HG03521 (cell line): Measurements from ENCODE around the gene USP38.
"Not testable (repeated sequence)": the region's sequence is repeated elsewhere in the genome, so short reads cannot be mapped to it uniquely, and the experiment has no call there.

Experiments used
- ATAC-seq: cut with Tn5 transposase; IDR thresholded peaks from one replicate; pipeline ENCODE4 v1.9.1; 2021; ENCODE audit warnings: mild to moderate bottlenecking, moderate library complexity; ENCODE audit not compliant: unreplicated experiment

The USP38 gene

GRCh38 chr4:143184503-143185252 is at the start of gene USP38:
Gene USP38, plus strand, starts transcription at chr4:143184917. Its CDS starts 534 bp downstream, at chr4:143185451.
- ATAC-seq = peak; percentile 78

- no peak for ATAC-seq
Measured at GRCh38 chr4:143135358-143135757, 49.4 kb upstream of the USP38 start.

- no peak for ATAC-seq
Measured at GRCh38 chr4:143140696-143141095, 44.0 kb upstream of the USP38 start.

GRCh38 chr4:143148521-143148920 is 36.2 kb upstream of the USP38 start:
- ATAC-seq = no peak

GRCh38 chr4:143156853-143157252 is 27.9 kb upstream of the USP38 start:
- no peak for ATAC-seq

GRCh38 chr4:143163614-143164013 is 21.1 kb upstream of the USP38 start:
- ATAC-seq = no peak

- not testable (repeated sequence) for ATAC-seq
Measured at GRCh38 chr4:143166722-143167121, 18.0 kb upstream of the USP38 start.

GRCh38 chr4:143178923-143179322 is 5.8 kb upstream of the USP38 start:
- ATAC-seq = no peak

GRCh38 chr4:143183513-143184216 is 1.1 kb upstream of the USP38 start:
- no peak for ATAC-seq

- peak; percentile 8 for ATAC-seq
Measured at GRCh38 chr4:143184217-143184502, 557 bp upstream of the USP38 start.

- ATAC-seq = peak; percentile 19
Measured at GRCh38 chr4:143185253-143186107, 763 bp downstream of the USP38 start.

GRCh38 chr4:143186212-143186611 is 1.5 kb downstream of the USP38 start:
- ATAC-seq = no peak

GRCh38 chr4:143186649-143187048 is 1.9 kb downstream of the USP38 start:
- no peak for ATAC-seq

GRCh38 chr4:143188136-143189088 is 3.7 kb downstream of the USP38 start:
- ATAC-seq = no peak

GRCh38 chr4:143189528-143189927 is 4.8 kb downstream of the USP38 start:
- no peak for ATAC-seq

- ATAC-seq = no peak
Measured at GRCh38 chr4:143195581-143195980, 10.9 kb downstream of the USP38 start.

- ATAC-seq = no peak
Measured at GRCh38 chr4:143196323-143196722, 11.6 kb downstream of the USP38 start.

- ATAC-seq = no peak
Measured at GRCh38 chr4:143199503-143199902, 14.8 kb downstream of the USP38 start.

GRCh38 chr4:143202824-143203223 is 18.1 kb downstream of the USP38 start:
- no peak for ATAC-seq

GRCh38 chr4:143203577-143203976 is 18.9 kb downstream of the USP38 start:
- ATAC-seq = no peak
